GM12801 (cell line): ENCODE results near the gene SLC22A14.

ENCODE experiments used
- CTCF ChIP-seq: IDR thresholded peaks from one replicate; pipeline ENCODE4 v1.5.1; 2011; ENCODE audit warnings: control low read depth; ENCODE audit not compliant: insufficient read length; ENCODE audit errors: extremely low read depth

SLC22A14 gene

GRCh38 chr3:38331257-38332022, 49.3 kb downstream of the SLC22A14 start:
- TF ChIP-seq CTCF: no peak

DNA sequence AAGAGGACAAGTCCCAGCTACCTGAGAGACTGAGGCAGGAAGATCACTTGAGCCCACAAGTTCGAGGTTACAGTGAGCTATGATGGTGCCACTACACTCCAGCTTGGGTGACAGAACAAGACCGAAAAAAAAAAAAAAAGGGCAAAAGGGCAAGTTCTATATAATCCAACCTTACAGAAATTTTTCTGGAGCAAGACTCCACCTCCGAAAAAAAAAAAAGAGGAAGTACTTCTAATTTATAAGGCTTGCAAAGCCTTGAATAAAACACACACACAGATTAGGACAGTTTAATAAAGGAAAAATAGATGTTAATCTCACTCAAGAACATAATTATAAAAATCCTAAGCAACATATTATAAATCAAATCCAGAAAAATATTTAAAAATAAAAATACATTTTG, 50.1 kb downstream of the SLC22A14 start:
- TF ChIP-seq CTCF: no peak

DNA sequence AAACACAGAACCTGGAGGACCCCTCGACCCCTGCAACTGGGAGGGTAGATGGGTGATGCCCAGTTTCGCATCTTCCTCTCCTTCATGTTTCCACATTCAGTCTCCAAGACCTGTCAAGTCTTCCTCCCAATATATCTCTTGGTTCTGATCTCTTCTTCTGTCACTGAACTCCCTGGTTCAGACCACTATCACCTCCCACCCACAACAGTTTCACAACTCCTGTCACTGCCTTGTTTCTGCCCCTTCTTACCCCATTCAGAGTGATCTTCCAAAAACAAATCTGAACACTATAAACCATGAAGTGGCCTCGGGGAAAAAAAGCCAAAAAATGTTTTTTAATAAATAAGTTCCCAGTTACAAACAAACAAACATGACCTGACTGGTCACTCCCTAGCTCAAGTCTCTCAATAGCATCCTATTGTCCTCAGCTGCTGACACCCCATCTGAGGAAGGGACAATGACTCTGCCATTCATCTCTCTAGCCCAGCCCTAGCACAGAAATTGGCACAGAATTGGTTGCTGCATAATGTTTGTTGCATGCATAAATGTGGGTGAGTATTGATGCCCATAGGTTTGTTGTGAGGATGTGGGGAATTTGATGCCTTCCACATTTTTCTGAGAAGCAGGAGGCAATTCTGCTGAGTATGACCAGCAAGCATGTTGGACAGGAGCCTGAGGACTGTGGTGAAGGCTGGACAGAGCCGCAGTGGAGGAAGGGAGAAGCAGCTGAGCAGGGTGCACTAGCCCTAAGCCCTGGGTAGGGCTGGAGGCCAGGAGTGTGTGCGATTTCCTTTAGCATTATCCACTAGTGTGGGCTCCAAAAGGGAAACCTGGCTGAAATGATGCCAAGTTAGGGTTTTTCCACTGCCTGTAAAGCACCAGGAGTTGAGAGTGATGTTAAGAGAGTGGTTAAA, 52.3 kb downstream of the SLC22A14 start:
- TF ChIP-seq CTCF: no peak

- TF ChIP-seq CTCF: no peak
Observed at GRCh38 chr3:38335263-38335662, 53.2 kb downstream of the SLC22A14 start.

DNA sequence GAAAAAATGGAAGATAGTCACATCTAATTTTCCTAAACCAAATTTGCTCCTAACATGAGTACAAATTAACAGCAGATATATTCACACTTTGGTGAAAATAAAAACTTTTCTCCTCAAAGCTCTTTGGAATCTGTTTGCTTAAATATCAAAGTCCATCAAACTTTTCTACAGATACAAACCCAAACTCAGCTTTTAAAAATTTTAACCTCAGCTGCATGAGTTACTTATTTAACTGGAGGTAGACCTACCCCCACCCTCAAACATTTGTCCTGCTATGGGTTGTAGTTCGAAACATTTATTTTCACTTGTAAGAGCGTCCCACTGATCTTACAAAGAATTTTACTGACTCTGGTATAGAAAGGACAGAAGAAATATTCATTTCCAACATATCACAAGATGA, 55.6 kb downstream of the SLC22A14 start:
- TF ChIP-seq CTCF: no peak

GRCh38 chr3:38343797-38344594, 61.9 kb downstream of the SLC22A14 start:
- no peak for TF ChIP-seq CTCF

DNA sequence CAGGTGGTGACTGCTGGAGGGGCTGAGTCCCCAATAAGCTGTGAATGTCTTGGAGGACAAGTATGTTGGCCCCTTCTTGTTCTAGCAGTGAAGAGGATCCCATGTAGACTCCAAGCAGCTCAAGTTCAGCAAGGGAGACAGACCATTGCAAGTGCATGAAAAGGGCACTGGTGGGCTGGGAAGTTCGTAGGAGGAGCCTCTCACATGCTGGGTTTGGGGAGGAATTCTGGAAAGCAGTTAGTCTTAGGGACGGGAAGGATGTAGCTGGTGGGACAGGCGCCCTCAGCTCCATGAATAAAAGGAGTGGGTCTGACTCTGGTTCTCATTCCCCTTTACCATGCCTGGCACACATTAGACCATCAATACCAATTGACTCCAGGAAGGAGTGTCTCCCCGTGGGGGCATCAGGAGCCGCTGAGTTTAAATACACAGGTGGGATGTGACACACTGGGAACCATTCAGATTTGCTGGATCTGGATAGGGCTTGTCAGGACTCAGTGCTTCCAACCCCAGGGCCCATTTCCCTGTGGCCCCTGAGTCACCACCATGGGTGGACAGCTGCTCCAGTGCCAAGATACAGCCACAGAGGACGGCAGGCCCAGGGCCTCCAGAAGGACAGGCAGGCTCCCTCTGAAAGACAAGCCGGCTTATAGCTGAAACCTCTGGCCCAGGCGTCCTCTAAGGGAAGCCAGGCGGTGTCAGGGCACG, 63.9 kb downstream of the SLC22A14 start:
- no peak for TF ChIP-seq CTCF
